GM12872 (cell line): Measurements from ENCODE around the gene ADGRE1.

ENCODE experiments used
- TF ChIP-seq, protein P1 (sequence below): IDR thresholded peaks from 3 replicates; pipeline ENCODE4 v1.5.1; 2011; ENCODE audit warnings: low read depth, mild to moderate bottlenecking, low read length, moderate library complexity; ENCODE audit not compliant: insufficient read depth

Gene ADGRE1

DNA sequence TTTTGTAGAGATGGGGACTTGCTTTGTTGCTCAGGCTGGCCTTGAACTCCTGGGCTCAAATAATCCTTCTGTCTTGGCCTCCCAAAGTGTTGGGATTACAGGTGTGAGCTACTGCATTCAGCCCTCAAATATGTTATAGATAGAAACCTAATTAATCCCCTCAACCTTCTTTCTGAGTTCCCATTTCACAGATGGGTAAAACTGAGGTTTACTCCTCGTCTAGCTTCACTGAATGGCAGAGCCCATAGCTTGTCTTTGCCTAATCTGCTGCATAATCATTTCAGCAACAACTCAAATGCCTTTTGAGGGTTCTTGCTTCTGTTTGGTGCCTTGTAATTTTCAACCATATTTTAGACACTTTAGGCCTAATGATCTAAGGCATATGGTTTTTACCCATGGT, 36.0 kb upstream of the ADGRE1 start:
- TF ChIP-seq, protein P1, sequence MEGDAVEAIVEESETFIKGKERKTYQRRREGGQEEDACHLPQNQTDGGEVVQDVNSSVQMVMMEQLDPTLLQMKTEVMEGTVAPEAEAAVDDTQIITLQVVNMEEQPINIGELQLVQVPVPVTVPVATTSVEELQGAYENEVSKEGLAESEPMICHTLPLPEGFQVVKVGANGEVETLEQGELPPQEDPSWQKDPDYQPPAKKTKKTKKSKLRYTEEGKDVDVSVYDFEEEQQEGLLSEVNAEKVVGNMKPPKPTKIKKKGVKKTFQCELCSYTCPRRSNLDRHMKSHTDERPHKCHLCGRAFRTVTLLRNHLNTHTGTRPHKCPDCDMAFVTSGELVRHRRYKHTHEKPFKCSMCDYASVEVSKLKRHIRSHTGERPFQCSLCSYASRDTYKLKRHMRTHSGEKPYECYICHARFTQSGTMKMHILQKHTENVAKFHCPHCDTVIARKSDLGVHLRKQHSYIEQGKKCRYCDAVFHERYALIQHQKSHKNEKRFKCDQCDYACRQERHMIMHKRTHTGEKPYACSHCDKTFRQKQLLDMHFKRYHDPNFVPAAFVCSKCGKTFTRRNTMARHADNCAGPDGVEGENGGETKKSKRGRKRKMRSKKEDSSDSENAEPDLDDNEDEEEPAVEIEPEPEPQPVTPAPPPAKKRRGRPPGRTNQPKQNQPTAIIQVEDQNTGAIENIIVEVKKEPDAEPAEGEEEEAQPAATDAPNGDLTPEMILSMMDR, result no peak

DNA sequence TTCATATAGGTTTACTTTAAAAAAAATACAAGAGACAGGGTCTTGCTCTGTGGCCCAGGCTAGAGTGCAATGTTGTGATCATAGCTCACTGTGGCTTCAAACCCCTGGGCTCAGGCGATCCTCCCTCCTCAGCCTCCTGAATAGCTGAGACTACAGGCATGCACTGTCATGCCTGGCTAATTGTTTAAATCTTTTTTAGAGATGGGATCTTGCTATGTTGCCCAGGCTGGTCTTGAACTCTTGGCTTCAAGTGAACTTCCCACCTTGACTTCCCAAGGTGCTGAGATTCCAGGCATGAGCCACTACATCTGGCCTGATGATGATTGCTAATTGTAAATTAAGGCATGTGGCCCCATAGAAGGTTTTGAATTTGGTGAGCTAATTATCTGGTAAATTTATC, 35.4 kb upstream of the ADGRE1 start:
- TF ChIP-seq, protein P1, result no peak

DNA sequence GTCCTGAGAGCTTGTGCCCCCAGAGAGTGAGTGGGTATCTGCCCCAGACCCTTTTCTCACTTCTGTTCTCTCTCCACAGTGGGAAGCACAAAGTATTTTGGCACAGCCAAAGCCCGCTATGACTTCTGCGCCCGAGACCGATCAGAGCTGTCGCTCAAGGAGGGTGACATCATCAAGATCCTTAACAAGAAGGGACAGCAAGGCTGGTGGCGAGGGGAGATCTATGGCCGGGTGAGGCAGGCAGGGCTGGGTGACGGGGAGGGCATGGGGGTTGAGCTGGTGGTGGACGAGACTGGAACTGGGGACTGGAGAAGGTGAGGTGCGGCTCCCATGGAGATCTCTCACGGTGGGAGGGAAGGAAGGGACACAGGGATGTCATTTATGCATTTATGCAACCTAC, 33.5 kb upstream of the ADGRE1 start:
- TF ChIP-seq, protein P1, result no peak

DNA sequence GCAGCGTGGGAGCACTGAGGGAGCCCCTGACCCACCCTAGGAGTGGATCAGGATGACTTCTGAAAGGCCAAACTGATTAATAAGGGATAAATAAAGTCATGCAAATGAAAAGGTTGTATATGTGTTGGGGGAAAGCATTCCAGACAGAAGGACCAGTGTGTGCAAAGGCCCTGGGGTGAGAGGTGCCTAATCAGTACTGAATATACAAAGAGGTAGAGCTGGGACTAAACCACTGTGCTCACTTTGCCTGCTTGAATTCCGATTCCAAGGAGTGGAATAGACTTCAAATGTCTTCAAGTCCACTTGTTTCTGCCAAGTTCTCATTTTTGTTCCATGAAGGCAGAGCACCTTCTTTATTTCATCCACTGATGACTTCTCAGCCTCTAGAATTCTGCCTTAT, 32.6 kb upstream of the ADGRE1 start:
- TF ChIP-seq, protein P1, result no peak

DNA sequence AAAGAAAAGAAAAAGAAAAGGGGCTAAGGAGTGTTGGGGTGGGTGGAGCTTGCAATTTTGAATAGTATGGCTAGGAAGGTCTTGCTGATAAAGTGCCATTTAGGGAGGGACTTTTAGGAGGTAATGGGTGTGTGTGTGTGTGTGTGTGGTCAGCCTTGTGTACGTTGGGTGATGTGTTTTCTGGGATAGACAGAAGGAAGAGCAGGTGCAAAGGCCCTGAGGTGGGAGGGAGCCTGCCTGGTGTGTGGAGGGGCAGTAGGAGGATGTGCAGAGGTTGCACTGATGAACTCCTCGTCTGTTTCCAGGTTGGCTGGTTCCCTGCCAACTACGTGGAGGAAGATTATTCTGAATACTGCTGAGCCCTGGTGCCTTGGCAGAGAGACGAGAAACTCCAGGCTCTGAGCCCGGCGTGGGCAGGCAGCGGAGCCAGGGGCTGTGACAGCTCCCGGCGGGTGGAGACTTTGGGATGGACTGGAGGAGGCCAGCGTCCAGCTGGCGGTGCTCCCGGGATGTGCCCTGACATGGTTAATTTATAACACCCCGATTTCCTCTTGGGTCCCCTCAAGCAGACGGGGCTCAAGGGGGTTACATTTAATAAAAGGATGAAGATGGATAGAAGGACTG, 30.5 kb upstream of the ADGRE1 start:
- TF ChIP-seq, protein P1, result no peak

DNA sequence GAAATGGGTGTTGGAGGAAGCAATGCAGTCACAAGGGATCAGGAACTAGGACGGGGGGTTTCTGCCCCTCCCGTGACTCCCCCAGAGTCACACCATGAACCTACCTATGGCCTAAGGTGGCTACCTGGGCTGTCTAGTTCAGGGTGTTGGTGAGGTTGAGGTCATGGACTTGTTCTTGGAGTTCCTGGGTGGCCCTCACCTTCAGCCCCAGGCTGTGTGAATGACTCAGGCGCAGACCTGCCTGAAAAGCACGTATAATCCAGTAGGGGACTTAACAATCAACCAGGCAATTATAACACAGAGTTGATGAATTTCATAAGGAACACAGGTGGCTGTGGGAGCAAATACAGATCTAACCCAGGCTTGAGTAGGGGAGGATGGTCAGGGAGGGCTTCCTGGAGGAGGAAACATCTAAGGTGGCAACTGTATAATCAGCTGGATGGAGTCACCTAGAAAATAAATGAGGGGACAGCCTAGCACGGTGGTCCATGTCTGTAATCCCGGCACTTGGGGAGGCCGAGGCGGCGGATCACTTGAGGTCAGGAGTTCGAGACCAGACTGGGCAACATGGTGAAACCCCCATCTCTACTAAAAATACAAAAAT, 25.6 kb upstream of the ADGRE1 start:
- TF ChIP-seq, protein P1, result no peak

DNA sequence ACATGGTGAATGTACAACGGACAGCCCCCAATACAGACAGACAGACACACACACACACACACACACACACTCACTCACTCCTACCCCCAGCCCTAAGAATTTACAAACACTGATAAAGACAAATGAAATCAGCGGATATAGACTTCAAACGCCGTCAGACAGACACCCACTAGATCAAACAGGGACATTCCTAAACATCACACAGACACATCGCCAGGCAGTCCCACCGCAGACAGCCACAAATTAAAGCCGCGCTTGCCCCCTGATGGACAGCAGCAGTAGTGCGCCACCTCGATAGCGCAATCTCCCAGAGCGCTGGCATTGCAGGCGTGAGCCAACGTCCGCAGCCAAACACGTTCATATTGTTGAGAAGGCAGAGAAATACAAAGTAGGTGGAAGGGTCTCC, 24.7 kb upstream of the ADGRE1 start:
- TF ChIP-seq, protein P1, result peak; percentile 94
